Measurements from ENCODE around the gene PSME4. TPM values are rescaled to one million over a fixed set of nuclear protein-coding genes. Genes with fewer than 3 reads are reported as not detected.

The PSME4 gene
- total RNA-seq, 4 donors from 2014 or later: 39.1 to 66.1 (median 48.5) TPM

- H3K36me3 ChIP-seq: peaks cover 86% of the 10 kb centered on the region
- no peak for DNase-seq (ENCODE audit: low spot score in 2 of 2)
- H3K9me3 ChIP-seq: no peaks in the 10 kb centered on the region
- no peaks in the 10 kb centered on the region for H3K4me1 ChIP-seq
- H3K27ac ChIP-seq: no peak overlapping the region
- H3K27me3 ChIP-seq: no peaks in the 10 kb centered on the region
- WGBS: 70% methylated on average over 2 of the region's 2 CpGs
- TF ChIP-seq POLR2A (IDR thresholded peaks at IDR 0.05): no peak
- no peak for TF ChIP-seq POLR2AphosphoS5 (IDR thresholded peaks at IDR 0.05)
- TF ChIP-seq EP300 (IDR thresholded peaks at IDR 0.05): no peak
- TF ChIP-seq CTCF (IDR thresholded peaks at IDR 0.05): no peak
- H3K4me3 ChIP-seq: no peak overlapping the region
Measured at GRCh38 chr2:53881360-53881759, 89.4 kb downstream of the PSME4 start.

DNA sequence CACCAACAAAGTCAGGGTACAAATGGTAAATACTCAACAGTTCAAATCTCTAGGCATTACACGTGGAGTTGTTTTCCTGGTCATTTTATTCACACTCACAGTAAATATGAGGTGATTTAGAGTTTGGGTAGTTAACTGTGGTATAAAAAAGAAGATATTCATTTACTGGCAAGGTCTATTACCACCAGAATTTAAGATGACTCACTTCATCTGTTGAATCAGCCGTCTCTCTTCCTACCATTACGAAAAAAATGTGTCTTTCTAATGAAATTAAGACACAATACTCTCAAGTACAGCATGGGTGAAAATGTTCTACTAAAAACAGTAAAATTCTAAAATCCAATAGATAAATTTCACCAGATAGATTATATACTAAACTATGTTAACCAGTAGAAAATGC, 90.0 kb downstream of the PSME4 start:
- H3K4me1 ChIP-seq: no peaks in the 10 kb centered on the region
- no peaks in the 10 kb centered on the region for H3K9me3 ChIP-seq
- peaks cover 86% of the 10 kb centered on the region for H3K36me3 ChIP-seq
- no peak overlapping the region for H3K4me3 ChIP-seq
- no peak overlapping the region for H3K27ac ChIP-seq
- WGBS: 81% methylated on average over 3 of the region's 3 CpGs
- no peak for DNase-seq (ENCODE audit: low spot score in 2 of 2)
- no peaks in the 10 kb centered on the region for H3K27me3 ChIP-seq
- no peak for TF ChIP-seq POLR2AphosphoS5 (IDR thresholded peaks at IDR 0.05)
- TF ChIP-seq CTCF (IDR thresholded peaks at IDR 0.05): no peak
- TF ChIP-seq POLR2A (IDR thresholded peaks at IDR 0.05): no peak
- TF ChIP-seq EP300 (IDR thresholded peaks at IDR 0.05): no peak

GRCh38 chr2:53877556-53877955, 93.2 kb downstream of the PSME4 start:
- Histone ChIP-seq H3K4me1 (no peaks in the 10 kb centered on the region), H3K9me3 (no peaks in the 10 kb centered on the region), H3K27me3 (no peaks in the 10 kb centered on the region), H3K36me3 (peaks cover 82% of the 10 kb centered on the region), H3K4me3 (no peak overlapping the region), H3K27ac (no peak overlapping the region)
- TF ChIP-seq CTCF (IDR thresholded peaks at IDR 0.05): no peak
- TF ChIP-seq POLR2A (IDR thresholded peaks at IDR 0.05): no peak
- TF ChIP-seq POLR2AphosphoS5 (IDR thresholded peaks at IDR 0.05): no peak
- TF ChIP-seq EP300 (IDR thresholded peaks at IDR 0.05): no peak
- no peak for DNase-seq (ENCODE audit: low spot score in 2 of 2)
- 92% methylated on average over 2 of the region's 2 CpGs for WGBS

- H3K9me3 ChIP-seq: no peaks in the 10 kb centered on the region
- H3K36me3 ChIP-seq: peaks cover 77% of the 10 kb centered on the region
- no peak for DNase-seq (ENCODE audit: low spot score in 2 of 2)
- WGBS: 50% methylated on average over 1 of the region's 1 CpG
- no peaks in the 10 kb centered on the region for H3K27me3 ChIP-seq
- H3K4me3 ChIP-seq: no peak overlapping the region
- H3K27ac ChIP-seq: no peak overlapping the region
- H3K4me1 ChIP-seq: no peaks in the 10 kb centered on the region
- TF ChIP-seq POLR2AphosphoS5 (IDR thresholded peaks at IDR 0.05) (no peak), EP300 (IDR thresholded peaks at IDR 0.05) (no peak), POLR2A (IDR thresholded peaks at IDR 0.05) (no peak), CTCF (IDR thresholded peaks at IDR 0.05) (no peak)
Measured at GRCh38 chr2:53877112-53877511, 93.7 kb downstream of the PSME4 start.

DNA sequence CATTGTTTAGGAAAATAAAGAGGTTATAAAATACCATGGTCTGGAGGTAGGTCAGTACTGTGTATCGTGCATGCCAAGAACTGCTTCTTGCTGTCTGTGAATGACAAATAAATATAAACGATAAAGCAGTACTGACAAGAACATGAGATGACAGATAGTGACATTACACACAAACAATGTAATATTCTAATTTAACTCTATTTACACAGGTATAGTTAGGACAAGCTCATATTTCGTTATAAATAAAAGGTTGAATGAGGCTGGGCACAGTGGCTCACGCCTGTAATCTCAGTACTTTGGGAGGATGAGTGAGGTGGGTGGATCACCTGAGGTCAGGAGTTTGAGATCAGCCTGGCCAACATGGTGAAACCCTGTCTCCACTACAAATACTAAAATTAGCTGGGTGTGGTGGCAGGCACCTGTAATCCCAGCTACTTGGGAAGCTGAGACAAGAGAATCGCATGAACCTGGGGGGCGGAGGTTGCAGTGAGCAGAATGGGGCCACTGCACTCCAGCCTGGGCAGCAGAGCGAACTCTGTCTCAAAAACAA, 96.3 kb downstream of the PSME4 start:
- TF ChIP-seq POLR2AphosphoS5 (IDR thresholded peaks at IDR 0.05) (no peak), EP300 (IDR thresholded peaks at IDR 0.05) (no peak), CTCF (IDR thresholded peaks at IDR 0.05) (no peak), POLR2A (IDR thresholded peaks at IDR 0.05) (no peak)
- Histone ChIP-seq H3K4me3 (no peak overlapping the region), H3K9me3 (no peaks in the 10 kb centered on the region), H3K36me3 (peaks cover 74% of the 10 kb centered on the region), H3K27ac (no peak overlapping the region), H3K4me1 (no peaks in the 10 kb centered on the region), H3K27me3 (no peaks in the 10 kb centered on the region)
- WGBS: 92% methylated on average over 7 of the region's 7 CpGs
- DNase-seq (ENCODE audit: low spot score in 2 of 2): no peak

All from suprapubic skin (tissue), 4 donors.